Tibial nerve (tissue), 4 donors: ENCODE results near the gene RWDD1.

ENCODE experiments used
- CTCF ChIP-seq, 5 experiments: fragments of 200-600 bp in 3 of 5; fragments of 450-650 bp in 2 of 5; sonication (generic) in 3 of 5; IDR thresholded peaks; one replicate each; pipeline ENCODE4 v1.5.1; 2016 to 2019; ENCODE audit warnings: antibody characterized with exemption in 5 of 5, mild to moderate bottlenecking in 3 of 5, moderate library complexity in 2 of 5
- EP300 ChIP-seq, 2 donors: sonication (generic); formaldehyde crosslinking; IDR thresholded peaks; one replicate each; pipeline ENCODE4 v1.6.1; 2017; ENCODE audit warnings: antibody characterized with exemption in 2 of 2, mild to moderate bottlenecking in 1 of 2

DNA sequence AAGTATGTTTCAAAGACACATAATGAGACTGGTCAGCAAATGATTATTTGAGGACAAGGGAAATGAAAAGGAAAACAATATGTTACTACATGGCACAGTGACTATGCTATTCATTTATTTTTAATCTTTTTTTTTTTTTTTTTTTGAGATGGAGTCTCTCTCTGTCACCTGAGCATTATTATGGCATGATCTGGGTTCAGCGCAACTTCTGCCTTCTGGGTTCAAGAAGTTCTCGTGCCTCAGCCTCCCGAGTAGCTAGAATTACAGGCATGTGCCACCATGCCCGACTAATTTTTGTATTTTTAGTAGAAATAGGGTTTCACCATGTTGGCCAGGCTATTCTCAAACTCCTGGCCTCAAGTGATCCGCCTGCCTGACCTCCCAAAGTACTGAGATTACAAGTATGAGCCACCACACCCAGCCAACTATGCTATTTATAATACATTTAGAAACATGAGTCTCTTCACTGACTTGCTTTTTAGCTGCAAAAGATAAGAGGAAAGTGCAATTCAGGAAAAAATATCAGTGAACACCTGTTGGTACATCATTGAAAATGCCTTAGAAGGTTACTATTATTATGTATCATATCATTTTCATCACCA lies 14.4 kb upstream of the RWDD1 start:
- no peak for TF ChIP-seq CTCF (IDR thresholded peaks at IDR 0.05)
- TF ChIP-seq EP300 (IDR thresholded peaks at IDR 0.05) = no peak
